GM18498 (cell line): ENCODE data around the gene UST.
"Not testable (repeated sequence)": the region's sequence is repeated elsewhere in the genome, so short reads cannot be mapped to it uniquely, and the experiment has no call there.

Source experiments
- ATAC-seq: cut with Tn5 transposase; IDR thresholded peaks from one replicate; pipeline ENCODE4 v1.9.1; 2021; ENCODE audit warnings: mild to moderate bottlenecking, moderate library complexity; ENCODE audit not compliant: unreplicated experiment

The UST gene

DNA sequence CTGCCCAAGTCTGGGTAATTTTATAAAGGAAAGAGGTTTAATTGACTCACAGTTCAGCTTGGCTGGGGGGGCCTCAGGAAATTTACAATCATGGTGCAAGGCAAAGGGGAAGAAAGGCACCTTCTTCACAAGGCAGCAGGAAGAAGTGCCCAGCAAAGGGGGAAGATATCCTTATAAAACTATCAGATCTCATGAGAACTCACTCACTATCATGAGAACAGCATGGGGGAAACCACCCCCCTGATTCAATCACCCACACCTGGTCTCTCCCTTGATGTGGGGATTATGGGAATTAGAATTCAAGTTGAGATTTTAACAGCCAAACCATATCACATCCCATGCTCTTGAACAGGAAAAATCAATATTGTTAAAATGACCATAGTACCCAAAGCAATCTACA, 355.5 kb downstream of the UST start:
- no peak for ATAC-seq

DNA sequence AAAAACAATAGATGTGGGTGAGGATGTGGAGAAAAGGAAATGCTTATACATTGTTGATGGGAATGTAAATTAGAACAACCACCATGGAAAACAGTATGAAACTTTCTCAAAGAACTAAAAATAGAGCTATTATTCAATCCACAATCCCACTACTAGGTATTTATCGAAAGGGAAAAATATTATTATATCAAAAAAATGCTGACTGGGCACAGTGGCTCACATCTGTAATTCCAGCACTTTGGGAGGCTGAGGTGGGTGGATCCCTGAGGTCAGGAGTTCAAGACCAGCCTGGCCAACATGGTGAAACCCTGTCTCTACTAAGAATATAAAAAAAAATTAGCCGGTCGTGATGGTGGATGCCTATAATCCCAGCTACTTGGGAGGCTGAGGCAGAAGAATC, 357.1 kb downstream of the UST start:
- ATAC-seq: not testable (repeated sequence)

DNA sequence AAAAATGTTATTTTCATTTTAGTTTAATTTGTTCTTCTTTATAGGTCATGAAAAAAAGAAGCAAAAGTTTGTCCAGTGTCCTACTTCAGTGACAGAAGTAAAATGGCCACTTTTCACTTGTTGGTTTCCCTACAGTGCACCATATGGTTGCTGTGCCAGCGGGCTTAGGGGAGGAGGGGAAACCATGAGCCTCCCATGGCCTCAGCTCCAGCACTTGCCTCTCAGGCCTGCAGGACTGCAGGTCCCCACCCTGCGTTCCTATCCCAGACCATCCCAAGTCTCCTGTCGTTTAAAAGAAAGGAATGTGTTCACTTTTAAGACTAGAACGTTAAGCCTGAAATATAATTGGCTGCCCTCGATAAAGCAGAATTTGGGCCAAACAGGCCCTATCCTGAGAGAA, 360.7 kb downstream of the UST start:
- no peak for ATAC-seq

DNA sequence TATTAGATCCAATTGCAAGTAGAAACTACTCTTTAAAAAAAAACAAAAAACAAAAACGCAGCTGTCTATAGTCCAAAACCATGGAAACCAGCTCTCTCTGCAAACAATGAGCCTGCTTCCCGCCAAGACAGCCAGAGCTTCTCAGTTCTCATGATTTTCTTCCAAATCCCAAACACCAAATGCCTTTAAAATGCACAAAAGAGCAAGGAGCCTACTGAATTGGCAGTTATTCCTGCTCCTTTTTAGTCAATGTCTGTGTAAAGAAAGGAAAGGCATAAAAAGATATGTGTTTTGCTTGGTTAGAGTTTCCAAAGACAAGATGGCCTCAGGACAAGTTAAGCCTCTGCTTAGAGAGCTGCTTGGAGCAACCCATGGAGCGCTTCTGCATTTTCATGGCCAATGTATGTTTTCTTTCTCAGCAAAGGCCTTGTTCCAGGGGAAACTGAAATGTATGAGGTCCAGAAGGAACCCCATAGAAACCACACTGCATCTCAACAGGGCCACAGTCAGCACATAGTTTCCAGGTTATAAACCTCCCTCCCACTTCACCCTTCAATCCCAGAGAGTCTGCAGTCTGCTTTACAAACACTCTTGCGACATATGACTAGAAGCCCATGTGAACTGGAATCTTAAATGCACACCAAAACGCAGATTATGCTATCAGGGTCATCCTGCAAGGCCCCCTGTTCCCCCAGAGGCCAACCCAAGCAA, 361.4 kb downstream of the UST start:
- ATAC-seq: no peak

DNA sequence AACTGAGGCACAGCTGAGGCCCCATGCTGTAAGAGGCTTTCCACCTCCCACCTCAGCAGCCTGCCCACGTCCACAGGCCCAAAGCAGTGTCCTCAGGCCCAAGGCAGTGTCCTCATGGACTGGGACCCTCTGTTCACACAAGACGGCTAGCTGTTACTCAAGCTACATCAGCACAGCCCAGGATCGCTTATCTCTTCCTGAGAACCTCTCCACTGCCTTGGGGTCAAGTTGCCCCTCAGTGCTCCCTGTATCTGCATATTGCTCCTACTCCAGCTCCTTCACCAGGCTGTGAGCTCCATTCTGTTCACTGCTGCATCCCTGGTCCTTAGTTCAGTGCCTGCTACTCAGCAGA, 361.9 kb downstream of the UST start:
- ATAC-seq: no peak

DNA sequence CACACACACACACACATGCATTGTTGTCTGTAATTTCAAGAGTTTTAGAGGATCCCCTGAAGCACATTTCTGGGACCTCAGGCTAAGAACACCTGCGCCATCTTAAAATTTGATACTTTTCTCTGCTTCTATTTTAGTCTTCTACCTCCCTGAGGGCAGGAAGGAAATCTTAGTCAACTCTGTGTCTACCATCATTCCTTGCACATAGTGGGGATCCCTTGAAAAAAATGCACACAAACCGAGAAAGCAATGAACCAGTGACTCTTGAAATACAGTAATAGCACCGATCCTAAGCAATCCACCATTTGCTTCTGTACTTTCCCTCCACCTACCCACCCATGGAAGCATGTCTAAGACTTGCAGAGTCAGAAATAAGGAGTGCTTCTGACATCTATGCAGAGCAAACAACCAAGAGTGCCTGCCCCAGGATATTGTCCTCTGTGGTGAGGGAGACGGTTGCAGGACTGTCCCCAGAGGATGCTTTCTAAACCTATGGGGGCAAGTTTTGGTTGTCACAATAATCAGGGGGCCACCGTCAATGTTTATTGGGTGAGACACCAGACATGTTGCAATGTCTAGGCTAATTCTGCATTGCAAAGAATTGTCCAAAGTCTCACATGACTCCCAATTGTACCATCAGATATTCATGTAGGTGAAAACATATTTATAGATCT, 362.7 kb downstream of the UST start:
- ATAC-seq: no peak

DNA sequence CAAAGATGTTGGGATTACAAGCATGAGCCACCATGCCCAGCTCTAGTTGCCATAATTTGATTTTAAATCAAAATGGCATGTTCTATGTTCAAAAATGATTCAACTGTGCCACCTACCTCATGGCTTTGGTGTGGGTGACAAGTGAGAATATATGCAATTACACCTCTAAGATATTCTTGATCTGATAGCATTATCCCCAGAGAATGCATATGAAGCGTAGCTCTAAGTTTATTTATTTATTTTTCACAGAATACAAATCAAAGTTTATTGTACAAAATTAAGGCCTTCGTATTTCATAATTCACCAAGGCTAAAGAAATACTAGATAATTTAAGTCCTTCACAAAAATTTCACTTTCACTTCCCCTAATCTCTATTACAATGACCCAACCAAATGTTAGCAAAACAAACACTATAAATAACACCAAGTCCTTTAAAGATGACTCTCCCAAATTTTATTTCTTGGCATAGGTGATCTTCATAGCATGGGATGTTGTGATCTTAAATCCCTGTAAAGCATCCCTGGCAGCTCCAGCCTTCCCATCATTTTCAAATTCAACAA, 364.8 kb downstream of the UST start:
- no peak for ATAC-seq

DNA sequence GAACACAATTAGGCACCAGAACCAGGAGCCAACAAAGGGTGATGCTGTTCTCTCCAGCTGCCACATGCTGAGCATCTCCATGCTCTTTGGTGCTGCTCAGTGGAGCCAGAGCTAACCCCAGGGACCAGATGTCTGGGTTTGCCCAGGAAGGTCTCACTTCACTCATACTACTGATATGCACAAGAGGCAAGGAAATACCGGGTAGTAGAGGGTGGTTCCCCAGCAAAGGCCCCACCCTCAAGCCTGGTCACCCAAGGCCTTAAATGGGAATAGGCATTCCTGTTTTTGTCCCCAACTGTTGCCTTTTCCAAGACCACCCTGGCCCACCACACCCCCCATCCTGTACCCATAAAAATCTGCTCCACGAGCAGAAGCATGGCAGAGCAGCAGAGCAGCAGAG, 366.1 kb downstream of the UST start:
- peak; percentile 65 for ATAC-seq

DNA sequence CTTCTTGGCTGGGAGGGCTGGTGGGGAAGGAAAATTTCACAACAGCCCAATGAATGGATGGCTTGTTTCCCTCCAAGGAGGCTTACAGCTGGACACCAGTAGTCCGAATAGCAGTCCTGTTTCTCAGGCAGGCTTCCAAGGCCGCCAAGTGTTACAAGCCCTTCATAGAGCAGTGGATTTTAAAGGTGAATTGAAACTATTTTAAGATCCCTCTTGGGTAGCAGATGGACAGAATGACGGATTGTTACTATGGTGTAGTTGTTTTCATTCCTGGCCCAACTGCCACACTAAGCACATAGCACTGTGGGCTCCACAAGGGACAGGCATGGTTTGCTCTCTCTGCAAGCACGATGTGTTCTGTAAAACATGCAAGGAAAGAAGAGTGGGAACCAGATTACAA, 367.3 kb downstream of the UST start:
- ATAC-seq: no peak

DNA sequence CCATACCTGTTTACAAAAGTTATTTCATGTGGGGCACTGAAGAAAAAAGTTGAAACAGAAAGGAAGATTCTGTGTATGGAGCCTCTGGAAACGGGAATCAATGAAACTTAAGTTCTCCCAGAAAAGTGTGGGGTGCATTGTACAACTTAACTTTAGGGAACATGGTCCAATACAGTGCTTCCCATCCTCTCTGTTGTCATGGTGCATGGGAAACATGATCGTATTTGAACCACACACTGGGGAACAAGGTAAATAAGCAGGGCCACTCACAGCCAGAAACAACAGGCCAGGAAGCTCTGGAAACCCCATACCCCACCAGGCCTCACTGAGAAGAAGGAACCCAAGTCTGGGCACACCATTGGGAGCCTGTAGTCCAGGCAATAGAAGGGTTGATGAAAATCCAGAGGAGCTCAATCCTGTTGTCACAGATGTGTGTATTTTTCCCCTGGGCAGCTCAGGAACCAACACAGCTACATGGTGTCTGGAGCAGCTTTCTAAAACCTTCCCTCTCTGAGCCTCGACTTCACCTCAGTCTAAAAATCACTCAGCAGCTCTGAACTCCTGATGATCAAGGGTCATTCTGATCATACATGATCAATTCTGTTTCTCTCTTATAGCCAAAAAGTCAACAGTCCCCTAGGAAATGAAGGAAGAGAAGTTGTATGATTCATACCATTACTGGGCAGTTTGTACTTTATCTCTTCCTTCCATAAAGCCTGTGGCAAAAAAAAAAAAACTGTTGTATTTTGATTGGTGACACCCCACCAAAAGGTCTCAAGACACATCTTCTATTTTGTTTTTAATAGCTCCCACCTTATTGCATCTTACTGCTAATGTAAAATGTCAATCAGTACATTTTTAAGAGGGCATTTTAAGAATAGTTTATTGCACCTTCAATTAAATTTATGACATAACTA, 372.2 kb downstream of the UST start:
- ATAC-seq: no peak

DNA sequence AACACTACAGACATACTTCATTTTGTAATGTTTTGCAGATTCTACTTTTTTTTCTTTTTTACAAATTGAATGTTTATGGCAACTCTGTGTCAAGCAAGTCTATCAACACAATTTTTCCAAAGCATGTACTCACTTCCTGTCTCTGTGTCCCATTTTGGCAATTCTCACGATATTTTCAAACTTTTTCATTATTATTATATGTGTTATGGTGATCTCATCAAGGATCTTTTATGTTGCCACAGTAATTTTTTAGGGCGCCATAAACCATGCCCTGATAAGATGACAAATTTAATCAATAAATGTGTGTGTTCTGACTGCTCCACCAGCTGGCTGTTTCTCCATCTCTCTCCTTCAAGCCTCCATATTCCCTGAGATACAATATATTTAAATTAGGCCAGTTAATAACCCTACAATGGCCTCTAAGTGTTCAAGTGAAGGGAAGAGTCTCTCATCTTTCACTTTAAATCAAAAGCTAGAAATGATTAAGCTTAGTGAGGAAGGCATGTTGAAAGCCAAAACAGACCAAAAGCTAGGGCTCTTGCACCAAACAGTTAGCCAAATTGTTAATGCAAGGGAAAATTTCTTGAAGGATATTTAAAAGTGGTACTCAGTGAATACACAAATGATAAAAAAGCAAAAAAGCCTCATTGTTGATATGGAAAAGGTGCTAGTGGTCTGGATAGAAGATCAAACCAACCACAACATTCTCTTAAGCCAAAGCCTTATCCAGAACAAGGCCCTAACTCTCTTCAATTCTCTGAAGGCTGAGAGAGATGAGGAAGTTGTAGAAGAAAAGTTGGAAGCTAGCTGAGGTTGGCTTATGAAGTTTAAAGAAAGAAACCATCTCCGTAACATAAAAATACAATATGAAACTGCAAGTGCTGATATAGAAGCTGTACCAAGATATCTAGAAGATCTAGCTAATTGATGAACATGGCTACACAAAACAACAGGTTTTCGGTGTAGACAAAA, 376.3 kb downstream of the UST start:
- ATAC-seq: no peak

DNA sequence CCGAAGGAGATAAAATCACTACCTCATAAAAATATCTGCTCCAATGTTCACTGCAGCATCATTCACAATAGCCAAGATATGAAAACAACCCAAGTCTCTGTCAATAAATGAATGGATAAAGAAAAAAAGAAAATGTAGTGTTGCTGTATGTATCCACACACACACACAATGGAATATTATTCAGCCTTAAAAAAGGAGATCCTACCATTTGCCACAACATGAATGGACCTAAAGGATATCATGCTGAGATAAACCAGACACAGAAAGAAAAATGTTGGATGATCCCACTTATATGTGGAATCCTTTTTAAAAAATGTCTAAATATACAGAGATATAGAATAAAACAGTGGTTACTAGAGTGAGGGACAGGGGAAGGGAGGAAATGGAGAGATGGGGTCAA, 378.5 kb downstream of the UST start:
- no peak for ATAC-seq
